ENCODE data around the gene CNTNAP5. TPM values are rescaled to one million over a fixed set of nuclear protein-coding genes. Genes with fewer than 3 reads are reported as not detected.

Gene CNTNAP5
- total and polyA plus RNA-seq, 2 of the 13 experiments (the other 11 are each of a cell fraction or from before 2014, with no cell fraction given) = not detected

DNA sequence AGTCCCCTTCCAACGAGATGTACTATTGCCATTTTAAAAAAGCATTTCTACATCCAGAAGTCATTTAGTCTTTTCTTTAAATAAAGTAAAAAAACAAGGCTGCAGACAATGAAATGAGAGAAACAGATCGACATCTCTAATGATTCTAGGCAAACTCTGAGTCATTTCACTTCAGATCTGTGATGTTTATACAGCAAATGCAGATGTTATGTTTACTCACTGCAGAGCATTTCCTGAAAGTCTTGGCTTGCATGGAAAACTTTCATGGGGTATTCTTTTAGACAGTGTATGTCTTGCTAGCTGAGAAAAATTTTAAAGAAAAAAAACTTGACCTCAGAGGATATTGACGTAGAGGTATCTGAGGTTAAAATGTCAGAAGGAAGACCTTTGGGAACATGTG lies 797.4 kb downstream of the CNTNAP5 start:
- H3K4me3 ChIP-seq (replicated peaks in 1 of 3; ENCODE audit: insufficient read depth in 1 of 3, low read depth in 2 of 3, low read length in 3 of 3) = no peak overlapping the region
- no peaks in the 10 kb centered on the region for H3K36me3 ChIP-seq (replicated peaks in 1 of 2; ENCODE audit: control insufficient read depth in 1 of 2, insufficient read depth in 2 of 2, low read length in 2 of 2)
- intact Hi-C loops (cut with micrococcal nuclease; ENCODE audit: unreplicated experiment) (no loop called here), in situ Hi-C loops (cut with HindIII; ENCODE audit: extremely low pct_ligation_motif_present, low pct_unique_long_range_greater_than_20kb) (loop anchor here (25.0 kb wide), 1 partner anchor 1965 kb away; no protein-coding TSS in a partner anchor)
- H3K27me3 ChIP-seq (ENCODE audit: control insufficient read depth in 1 of 2, insufficient read depth in 2 of 2, low read length in 2 of 2) = no peaks in the 10 kb centered on the region
- no peak for FAIRE-seq
- no peak for ATAC-seq
- ChIA-PET POLR2A (no interaction called here), CTCF (ENCODE audit: low intra/inter-chr PET ratio, low total read pairs) (no interaction called here)
- no peak overlapping the region for H3K4me2 ChIP-seq (ENCODE audit: low read depth, low read length)
- DNase-seq (ENCODE audit: low spot score) = no peak
- no peaks in the 10 kb centered on the region for H4K20me1 ChIP-seq (ENCODE audit: insufficient read depth, low read length)
- H3K27ac ChIP-seq (ENCODE audit: extremely low read length, insufficient read depth, low read length) = no peak overlapping the region
- H3K9me3 ChIP-seq (ENCODE audit: low read length) = peaks cover 24% of the 10 kb centered on the region
- H3K4me1 ChIP-seq (ENCODE audit: insufficient read depth, low read length) = no peaks in the 10 kb centered on the region
- no peaks in the 10 kb centered on the region for H3K79me2 ChIP-seq (ENCODE audit: insufficient read depth, low read length)
- no peak overlapping the region for H2AFZ ChIP-seq (ENCODE audit: low read length)
- no peak overlapping the region for H3K9ac ChIP-seq (ENCODE audit: insufficient read depth, low read depth, low read length)
- BruUV-seq (replicated peaks) = no TSS peak
- 1% methylated on average over 3 of the region's 3 CpGs for WGBS (ENCODE audit: low lambda C conversion rate)
- TF ChIP-seq ARNT (IDR thresholded peaks at IDR 0.05) = no peak
- TF ChIP-seq, protein P1, sequence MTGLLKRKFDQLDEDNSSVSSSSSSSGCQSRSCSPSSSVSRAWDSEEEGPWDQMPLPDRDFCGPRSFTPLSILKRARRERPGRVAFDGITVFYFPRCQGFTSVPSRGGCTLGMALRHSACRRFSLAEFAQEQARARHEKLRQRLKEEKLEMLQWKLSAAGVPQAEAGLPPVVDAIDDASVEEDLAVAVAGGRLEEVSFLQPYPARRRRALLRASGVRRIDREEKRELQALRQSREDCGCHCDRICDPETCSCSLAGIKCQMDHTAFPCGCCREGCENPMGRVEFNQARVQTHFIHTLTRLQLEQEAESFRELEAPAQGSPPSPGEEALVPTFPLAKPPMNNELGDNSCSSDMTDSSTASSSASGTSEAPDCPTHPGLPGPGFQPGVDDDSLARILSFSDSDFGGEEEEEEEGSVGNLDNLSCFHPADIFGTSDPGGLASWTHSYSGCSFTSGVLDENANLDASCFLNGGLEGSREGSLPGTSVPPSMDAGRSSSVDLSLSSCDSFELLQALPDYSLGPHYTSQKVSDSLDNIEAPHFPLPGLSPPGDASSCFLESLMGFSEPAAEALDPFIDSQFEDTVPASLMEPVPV (CRISPR knock-in tag; IDR thresholded peaks at IDR 0.05) = no peak
- TF ChIP-seq ZNF816 (CRISPR knock-in tag; IDR thresholded peaks at IDR 0.05; ENCODE audit: borderline replicate concordance) = no peak
- no peak for TF ChIP-seq ONECUT2 (CRISPR knock-in tag; IDR thresholded peaks at IDR 0.05)
- TF ChIP-seq, protein P2, sequence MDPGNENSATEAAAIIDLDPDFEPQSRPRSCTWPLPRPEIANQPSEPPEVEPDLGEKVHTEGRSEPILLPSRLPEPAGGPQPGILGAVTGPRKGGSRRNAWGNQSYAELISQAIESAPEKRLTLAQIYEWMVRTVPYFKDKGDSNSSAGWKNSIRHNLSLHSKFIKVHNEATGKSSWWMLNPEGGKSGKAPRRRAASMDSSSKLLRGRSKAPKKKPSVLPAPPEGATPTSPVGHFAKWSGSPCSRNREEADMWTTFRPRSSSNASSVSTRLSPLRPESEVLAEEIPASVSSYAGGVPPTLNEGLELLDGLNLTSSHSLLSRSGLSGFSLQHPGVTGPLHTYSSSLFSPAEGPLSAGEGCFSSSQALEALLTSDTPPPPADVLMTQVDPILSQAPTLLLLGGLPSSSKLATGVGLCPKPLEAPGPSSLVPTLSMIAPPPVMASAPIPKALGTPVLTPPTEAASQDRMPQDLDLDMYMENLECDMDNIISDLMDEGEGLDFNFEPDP (CRISPR knock-in tag; conservative IDR thresholded peaks at IDR 0.05) = no peak
- no peak for TF ChIP-seq JUNB (CRISPR knock-in tag; IDR thresholded peaks at IDR 0.05; ENCODE audit: borderline replicate concordance)
- no peak for TF ChIP-seq SAFB2 (CRISPR knock-in tag; IDR thresholded peaks at IDR 0.05; ENCODE audit: borderline replicate concordance, low read depth)
- TF ChIP-seq ZNF326 (CRISPR knock-in tag; IDR thresholded peaks at IDR 0.05; ENCODE audit: borderline replicate concordance) = no peak
- TF ChIP-seq NAIF1 (CRISPR knock-in tag; IDR thresholded peaks at IDR 0.05; ENCODE audit: borderline replicate concordance) = no peak
- no peak for TF ChIP-seq THAP11 (CRISPR knock-in tag; IDR thresholded peaks at IDR 0.05)
- TF ChIP-seq, protein P3, sequence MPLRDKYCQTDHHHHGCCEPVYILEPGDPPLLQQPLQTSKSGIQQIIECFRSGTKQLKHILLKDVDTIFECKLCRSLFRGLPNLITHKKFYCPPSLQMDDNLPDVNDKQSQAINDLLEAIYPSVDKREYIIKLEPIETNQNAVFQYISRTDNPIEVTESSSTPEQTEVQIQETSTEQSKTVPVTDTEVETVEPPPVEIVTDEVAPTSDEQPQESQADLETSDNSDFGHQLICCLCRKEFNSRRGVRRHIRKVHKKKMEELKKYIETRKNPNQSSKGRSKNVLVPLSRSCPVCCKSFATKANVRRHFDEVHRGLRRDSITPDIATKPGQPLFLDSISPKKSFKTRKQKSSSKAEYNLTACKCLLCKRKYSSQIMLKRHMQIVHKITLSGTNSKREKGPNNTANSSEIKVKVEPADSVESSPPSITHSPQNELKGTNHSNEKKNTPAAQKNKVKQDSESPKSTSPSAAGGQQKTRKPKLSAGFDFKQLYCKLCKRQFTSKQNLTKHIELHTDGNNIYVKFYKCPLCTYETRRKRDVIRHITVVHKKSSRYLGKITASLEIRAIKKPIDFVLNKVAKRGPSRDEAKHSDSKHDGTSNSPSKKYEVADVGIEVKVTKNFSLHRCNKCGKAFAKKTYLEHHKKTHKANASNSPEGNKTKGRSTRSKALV (CRISPR knock-in tag; IDR thresholded peaks at IDR 0.05) = no peak
- no peak for TF ChIP-seq SIX4 (CRISPR knock-in tag; IDR thresholded peaks at IDR 0.05)
- TF ChIP-seq, protein P4, sequence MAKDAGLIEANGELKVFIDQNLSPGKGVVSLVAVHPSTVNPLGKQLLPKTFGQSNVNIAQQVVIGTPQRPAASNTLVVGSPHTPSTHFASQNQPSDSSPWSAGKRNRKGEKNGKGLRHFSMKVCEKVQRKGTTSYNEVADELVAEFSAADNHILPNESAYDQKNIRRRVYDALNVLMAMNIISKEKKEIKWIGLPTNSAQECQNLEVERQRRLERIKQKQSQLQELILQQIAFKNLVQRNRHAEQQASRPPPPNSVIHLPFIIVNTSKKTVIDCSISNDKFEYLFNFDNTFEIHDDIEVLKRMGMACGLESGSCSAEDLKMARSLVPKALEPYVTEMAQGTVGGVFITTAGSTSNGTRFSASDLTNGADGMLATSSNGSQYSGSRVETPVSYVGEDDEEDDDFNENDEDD (CRISPR knock-in tag; IDR thresholded peaks at IDR 0.05; ENCODE audit: borderline replicate concordance) = no peak
- TF ChIP-seq HES4 (CRISPR knock-in tag; IDR thresholded peaks at IDR 0.05; ENCODE audit: borderline replicate concordance) = no peak
- no peak for TF ChIP-seq MAFG (CRISPR knock-in tag; IDR thresholded peaks at IDR 0.05)
- TF ChIP-seq, protein P5, sequence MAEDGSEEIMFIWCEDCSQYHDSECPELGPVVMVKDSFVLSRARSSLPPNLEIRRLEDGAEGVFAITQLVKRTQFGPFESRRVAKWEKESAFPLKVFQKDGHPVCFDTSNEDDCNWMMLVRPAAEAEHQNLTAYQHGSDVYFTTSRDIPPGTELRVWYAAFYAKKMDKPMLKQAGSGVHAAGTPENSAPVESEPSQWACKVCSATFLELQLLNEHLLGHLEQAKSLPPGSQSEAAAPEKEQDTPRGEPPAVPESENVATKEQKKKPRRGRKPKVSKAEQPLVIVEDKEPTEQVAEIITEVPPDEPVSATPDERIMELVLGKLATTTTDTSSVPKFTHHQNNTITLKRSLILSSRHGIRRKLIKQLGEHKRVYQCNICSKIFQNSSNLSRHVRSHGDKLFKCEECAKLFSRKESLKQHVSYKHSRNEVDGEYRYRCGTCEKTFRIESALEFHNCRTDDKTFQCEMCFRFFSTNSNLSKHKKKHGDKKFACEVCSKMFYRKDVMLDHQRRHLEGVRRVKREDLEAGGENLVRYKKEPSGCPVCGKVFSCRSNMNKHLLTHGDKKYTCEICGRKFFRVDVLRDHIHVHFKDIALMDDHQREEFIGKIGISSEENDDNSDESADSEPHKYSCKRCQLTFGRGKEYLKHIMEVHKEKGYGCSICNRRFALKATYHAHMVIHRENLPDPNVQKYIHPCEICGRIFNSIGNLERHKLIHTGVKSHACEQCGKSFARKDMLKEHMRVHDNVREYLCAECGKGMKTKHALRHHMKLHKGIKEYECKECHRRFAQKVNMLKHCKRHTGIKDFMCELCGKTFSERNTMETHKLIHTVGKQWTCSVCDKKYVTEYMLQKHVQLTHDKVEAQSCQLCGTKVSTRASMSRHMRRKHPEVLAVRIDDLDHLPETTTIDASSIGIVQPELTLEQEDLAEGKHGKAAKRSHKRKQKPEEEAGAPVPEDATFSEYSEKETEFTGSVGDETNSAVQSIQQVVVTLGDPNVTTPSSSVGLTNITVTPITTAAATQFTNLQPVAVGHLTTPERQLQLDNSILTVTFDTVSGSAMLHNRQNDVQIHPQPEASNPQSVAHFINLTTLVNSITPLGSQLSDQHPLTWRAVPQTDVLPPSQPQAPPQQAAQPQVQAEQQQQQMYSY (CRISPR knock-in tag; IDR thresholded peaks at IDR 0.05) = no peak
